Fibroblast of lung (primary cell): ENCODE results near the gene MTREX. TPM values are rescaled to one million over a fixed set of nuclear protein-coding genes. Genes with fewer than 3 reads are reported as not detected.

Source experiments
- DNase-seq, 2 donors: peaks; one replicate each; pipeline versions ENCODE4 v3.0.0 to v3.0.0-alpha.2; 2010; ENCODE audit warnings: low read depth in 2 of 2
- H2AFZ ChIP-seq: 2 replicates; pipeline ENCODE4 v1.5.1; 2012; ENCODE audit warnings: low read length, control low read depth, inconsistent platforms
- H3K27ac ChIP-seq: 2 replicates; pipeline ENCODE4 v1.5.1; 2011; ENCODE audit warnings: low read length, control low read depth; ENCODE audit not compliant: insufficient read depth
- H3K27me3 ChIP-seq: 2 replicates; pipeline ENCODE4 v1.5.1; 2011; ENCODE audit warnings: mild to moderate bottlenecking, low read length; ENCODE audit not compliant: control insufficient read depth, insufficient read depth
- H3K36me3 ChIP-seq: 2 replicates; pipeline ENCODE4 v1.5.1; 2011; ENCODE audit warnings: low read length; ENCODE audit not compliant: control insufficient read depth, insufficient read depth
- H3K4me1 ChIP-seq: 2 replicates; pipeline ENCODE4 v1.5.1; 2011; ENCODE audit warnings: low read length; ENCODE audit not compliant: control insufficient read depth, insufficient read depth; ENCODE audit errors: extremely low read depth
- H3K4me2 ChIP-seq: 2 replicates; pipeline ENCODE4 v1.5.1; 2011; ENCODE audit warnings: low read length, control low read depth; ENCODE audit not compliant: insufficient read depth; ENCODE audit errors: extremely low read depth
- H3K4me3 ChIP-seq, 4 experiments: fragments of 200-600 bp in 1 of 4; sonication (generic) in 1 of 4; replicated peaks in 1 of 4; 2 replicates each; pipeline ENCODE4 v1.5.1; 2011 to 2016; ENCODE audit warnings: low read length in 4 of 4, low read depth in 3 of 4, mild to moderate bottlenecking in 3 of 4, control low read depth in 2 of 4, inconsistent platforms in 1 of 4, mixed read lengths in 1 of 4; ENCODE audit not compliant: insufficient read depth in 1 of 4; ENCODE audit errors: control extremely low read depth in 1 of 4
- H3K79me2 ChIP-seq: 2 replicates; pipeline ENCODE4 v1.5.1; 2012; ENCODE audit warnings: mild to moderate bottlenecking, low read length, inconsistent platforms; ENCODE audit not compliant: control insufficient read depth, insufficient read depth
- H3K9ac ChIP-seq: 2 replicates; pipeline ENCODE4 v1.5.1; 2011; ENCODE audit warnings: mild to moderate bottlenecking, low read length, control low read depth; ENCODE audit not compliant: insufficient read depth
- H3K9me3 ChIP-seq: 2 replicates; pipeline ENCODE4 v1.5.1; 2012; ENCODE audit warnings: low read depth, low read length; ENCODE audit not compliant: control insufficient read depth, insufficient read depth
- H4K20me1 ChIP-seq: 2 replicates; pipeline ENCODE4 v1.5.1; 2011; ENCODE audit warnings: low read length; ENCODE audit not compliant: control insufficient read depth, insufficient read depth; ENCODE audit errors: extremely low read depth
- EZH2 ChIP-seq: IDR thresholded peaks from 2 replicates; pipeline ENCODE4 v1.5.1; 2012; ENCODE audit warnings: low read length, control low read depth, mild to moderate bottlenecking; ENCODE audit errors: missing control alignments
- polyA plus RNA-seq, 2 donors: library from polyadenylated mRNA; depleted of rRNA in 1 of 2; stranded (reverse) in 1 of 2; unstranded in 1 of 2; fragments of >200 nt; gene quantifications; 2 replicates each; pipeline ENCODE4 v1.2.1, GENCODE V29; 2011 to 2012; ENCODE audit warnings: missing spikeins in 1 of 2
- total RNA-seq: library from RNA; depleted of rRNA; stranded (reverse); fragments of >200 nt; gene quantifications from 2 replicates; pipeline ENCODE4 v1.2.1, GENCODE V29; 2014
- TF ChIP-seq, protein P1 (sequence below), 2 donors: IDR thresholded peaks in 1 of 2; conservative IDR thresholded peaks in 1 of 2; 1 replicate in 1 of 2; 2 replicates in 1 of 2; pipeline ENCODE4 v1.5.1; 2011 to 2012; ENCODE audit warnings: low read length in 2 of 2, control low read depth in 1 of 2, inconsistent platforms in 1 of 2, low read depth in 1 of 2, mild to moderate bottlenecking in 1 of 2

Gene MTREX
- total and polyA plus RNA-seq, 2 donors (not counting 1 experiment from before 2014, with no cell fraction given) = 54.1 to 85.7 TPM

DNA sequence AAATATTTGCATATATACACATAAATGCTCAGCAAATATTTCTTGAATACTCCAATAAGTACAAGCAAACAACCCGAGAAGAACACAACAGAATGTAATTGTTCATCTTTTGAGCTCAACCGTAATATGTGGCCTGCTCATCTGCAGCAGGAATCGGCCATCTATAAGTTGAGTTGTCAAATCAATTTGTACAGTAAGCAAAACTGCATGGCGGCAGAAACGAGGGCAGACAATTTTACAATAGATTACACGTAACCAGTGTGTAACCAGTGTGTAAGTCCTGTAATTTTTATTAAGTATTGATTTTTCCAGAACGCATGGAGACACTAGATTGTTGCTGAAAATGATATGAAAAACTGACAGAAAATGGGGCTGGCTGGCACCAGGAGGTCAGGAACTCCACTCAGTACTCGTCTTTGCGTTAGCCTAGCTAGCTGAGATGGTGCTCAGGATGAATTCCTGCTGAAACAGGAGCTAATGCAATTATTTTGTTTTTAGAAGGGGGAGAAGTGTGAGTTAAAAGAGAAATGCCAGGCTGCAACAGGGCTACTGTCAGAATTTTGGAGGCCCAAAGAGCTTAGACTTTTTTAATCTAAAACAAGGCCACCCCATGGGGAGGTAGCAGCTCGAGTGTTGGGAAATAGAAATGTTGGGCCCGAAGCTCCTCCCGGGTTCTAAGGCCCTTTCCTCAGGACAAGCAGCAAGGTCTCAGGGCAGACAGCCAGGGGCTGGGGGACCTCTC lies 977 bp upstream of the MTREX start:
- TF ChIP-seq, protein P1, sequence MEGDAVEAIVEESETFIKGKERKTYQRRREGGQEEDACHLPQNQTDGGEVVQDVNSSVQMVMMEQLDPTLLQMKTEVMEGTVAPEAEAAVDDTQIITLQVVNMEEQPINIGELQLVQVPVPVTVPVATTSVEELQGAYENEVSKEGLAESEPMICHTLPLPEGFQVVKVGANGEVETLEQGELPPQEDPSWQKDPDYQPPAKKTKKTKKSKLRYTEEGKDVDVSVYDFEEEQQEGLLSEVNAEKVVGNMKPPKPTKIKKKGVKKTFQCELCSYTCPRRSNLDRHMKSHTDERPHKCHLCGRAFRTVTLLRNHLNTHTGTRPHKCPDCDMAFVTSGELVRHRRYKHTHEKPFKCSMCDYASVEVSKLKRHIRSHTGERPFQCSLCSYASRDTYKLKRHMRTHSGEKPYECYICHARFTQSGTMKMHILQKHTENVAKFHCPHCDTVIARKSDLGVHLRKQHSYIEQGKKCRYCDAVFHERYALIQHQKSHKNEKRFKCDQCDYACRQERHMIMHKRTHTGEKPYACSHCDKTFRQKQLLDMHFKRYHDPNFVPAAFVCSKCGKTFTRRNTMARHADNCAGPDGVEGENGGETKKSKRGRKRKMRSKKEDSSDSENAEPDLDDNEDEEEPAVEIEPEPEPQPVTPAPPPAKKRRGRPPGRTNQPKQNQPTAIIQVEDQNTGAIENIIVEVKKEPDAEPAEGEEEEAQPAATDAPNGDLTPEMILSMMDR (conservative IDR thresholded peaks at IDR 0.05 in 1 of 2, IDR thresholded peaks at IDR 0.05 in 1 of 2; ENCODE audit: low read depth in 1 of 2, low read length in 2 of 2) = no peak
- no peak for TF ChIP-seq EZH2
- H2AFZ ChIP-seq = peak overlapping the region; percentile 80
- H3K4me1 ChIP-seq = peaks cover 3% of the 10 kb centered on the region
- H3K27ac ChIP-seq = peak overlapping the region; percentile 89
- peaks cover 81% of the 10 kb centered on the region for H3K79me2 ChIP-seq
- H3K9me3 ChIP-seq = no peaks in the 10 kb centered on the region
- peak overlapping the region; percentile 92 for H3K4me2 ChIP-seq
- H3K4me3 ChIP-seq = peak overlapping the region; percentile 84 to 95 (median 93)
- no peaks in the 10 kb centered on the region for H3K27me3 ChIP-seq
- no peaks in the 10 kb centered on the region for H4K20me1 ChIP-seq
- H3K36me3 ChIP-seq = no peaks in the 10 kb centered on the region
- peak overlapping the region; percentile 92 for H3K9ac ChIP-seq
- DNase-seq = peak in 1 of 2 donors; percentile 7

DNA sequence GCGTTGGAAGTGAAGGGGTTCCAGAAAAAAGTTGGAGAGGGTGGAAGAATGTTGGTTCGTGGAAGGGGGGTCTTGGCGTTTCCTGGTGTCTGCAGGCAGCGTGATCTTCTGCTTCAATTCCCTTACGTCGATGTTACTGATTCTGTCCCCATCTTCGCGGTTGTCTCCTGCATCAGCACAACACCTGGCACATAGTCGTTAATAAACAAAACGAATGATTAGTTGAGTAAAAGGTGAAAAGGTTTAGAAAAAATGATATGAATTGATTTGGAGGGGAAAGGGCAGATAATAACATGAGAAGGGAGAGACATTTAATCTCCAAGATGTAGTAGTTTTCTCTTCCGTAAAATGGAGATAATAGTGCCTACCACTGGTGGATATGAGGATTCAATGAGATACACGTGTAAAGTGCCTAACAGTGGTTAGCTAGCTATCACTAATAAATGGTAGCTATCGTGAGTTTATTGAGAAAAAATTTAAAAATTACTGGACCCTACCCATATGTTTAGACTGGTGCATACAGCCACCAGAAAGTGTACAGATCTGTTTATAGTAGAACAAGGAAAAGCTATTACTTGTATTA lies 556 bp downstream of the MTREX start:
- H2AFZ ChIP-seq = peak overlapping the region; percentile 86
- peaks cover 3% of the 10 kb centered on the region for H3K4me1 ChIP-seq
- peak overlapping the region; percentile 89 for H3K27ac ChIP-seq
- peaks cover 88% of the 10 kb centered on the region for H3K79me2 ChIP-seq
- DNase-seq = peak; percentile 26 to 49
- H4K20me1 ChIP-seq = no peaks in the 10 kb centered on the region
- peak overlapping the region; percentile 84 to 95 (median 93) for H3K4me3 ChIP-seq
- H3K9me3 ChIP-seq = no peaks in the 10 kb centered on the region
- peak overlapping the region; percentile 92 for H3K9ac ChIP-seq
- H3K4me2 ChIP-seq = peak overlapping the region; percentile 87
- H3K27me3 ChIP-seq = no peaks in the 10 kb centered on the region
- TF ChIP-seq, protein P1 (conservative IDR thresholded peaks at IDR 0.05 in 1 of 2, IDR thresholded peaks at IDR 0.05 in 1 of 2; ENCODE audit: low read depth in 1 of 2, low read length in 2 of 2) = peak in 1 of 2 donors; percentile 16
- TF ChIP-seq EZH2 = no peak
- no peaks in the 10 kb centered on the region for H3K36me3 ChIP-seq

DNA sequence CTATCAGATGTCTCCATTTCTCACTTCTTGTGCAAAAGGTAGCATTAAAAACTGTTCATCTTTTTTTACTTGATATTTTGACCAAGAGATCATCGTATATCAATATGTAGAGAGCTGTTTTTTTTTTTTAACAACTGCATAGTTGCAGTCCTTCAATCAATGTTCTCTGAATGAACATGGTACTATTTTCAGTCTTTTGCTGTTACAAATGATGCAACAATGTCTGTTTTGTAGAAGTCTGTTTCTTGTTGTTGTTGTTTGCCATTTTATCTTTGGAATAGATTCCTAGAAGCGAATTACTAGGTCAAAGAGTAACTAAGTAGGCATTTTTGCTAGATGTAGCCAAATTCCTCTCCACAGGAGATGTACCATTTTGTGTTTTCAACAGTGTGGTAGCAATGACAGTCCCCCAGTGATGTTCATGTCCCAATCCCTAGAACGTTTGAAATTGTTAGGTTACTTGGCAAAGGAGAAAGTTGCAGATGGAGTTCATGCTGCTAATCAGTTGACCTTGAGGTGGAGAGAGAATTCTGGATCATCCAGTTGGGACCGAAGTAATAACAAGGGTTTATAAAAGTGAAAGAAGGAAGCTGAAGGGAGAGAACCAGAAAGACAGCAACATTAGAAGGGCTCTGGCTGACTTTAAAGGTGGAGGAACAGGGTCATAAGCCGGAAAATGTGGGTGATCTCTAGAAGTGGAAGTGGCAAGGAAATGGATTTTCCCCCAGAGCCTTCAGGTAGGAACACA lies 6.3 kb downstream of the MTREX start:
- no peaks in the 10 kb centered on the region for H4K20me1 ChIP-seq
- no peak for TF ChIP-seq EZH2
- TF ChIP-seq, protein P1 (conservative IDR thresholded peaks at IDR 0.05 in 1 of 2, IDR thresholded peaks at IDR 0.05 in 1 of 2; ENCODE audit: low read depth in 1 of 2, low read length in 2 of 2) = no peak

More for the DNA sequence above, 6.3 kb downstream of the MTREX start:
- H3K27ac ChIP-seq = no peak overlapping the region
- no peak overlapping the region for H3K9ac ChIP-seq
- no peaks in the 10 kb centered on the region for H3K9me3 ChIP-seq
- no peak overlapping the region for H3K4me2 ChIP-seq
- H3K27me3 ChIP-seq = no peaks in the 10 kb centered on the region
- H3K4me3 ChIP-seq = no peak overlapping the region
- H3K36me3 ChIP-seq = no peaks in the 10 kb centered on the region
- peaks cover 82% of the 10 kb centered on the region for H3K79me2 ChIP-seq
- no peak overlapping the region for H2AFZ ChIP-seq
- H3K4me1 ChIP-seq = peaks cover 3% of the 10 kb centered on the region
- DNase-seq = no peak
